GM21576 (cell line): ENCODE results near the gene ACOXL.

Experiments
- ATAC-seq: cut with Tn5 transposase; IDR thresholded peaks from one replicate; pipeline ENCODE4 v1.9.1; 2021; ENCODE audit warnings: mild to moderate bottlenecking, moderate library complexity; ENCODE audit not compliant: unreplicated experiment

The ACOXL gene

DNA sequence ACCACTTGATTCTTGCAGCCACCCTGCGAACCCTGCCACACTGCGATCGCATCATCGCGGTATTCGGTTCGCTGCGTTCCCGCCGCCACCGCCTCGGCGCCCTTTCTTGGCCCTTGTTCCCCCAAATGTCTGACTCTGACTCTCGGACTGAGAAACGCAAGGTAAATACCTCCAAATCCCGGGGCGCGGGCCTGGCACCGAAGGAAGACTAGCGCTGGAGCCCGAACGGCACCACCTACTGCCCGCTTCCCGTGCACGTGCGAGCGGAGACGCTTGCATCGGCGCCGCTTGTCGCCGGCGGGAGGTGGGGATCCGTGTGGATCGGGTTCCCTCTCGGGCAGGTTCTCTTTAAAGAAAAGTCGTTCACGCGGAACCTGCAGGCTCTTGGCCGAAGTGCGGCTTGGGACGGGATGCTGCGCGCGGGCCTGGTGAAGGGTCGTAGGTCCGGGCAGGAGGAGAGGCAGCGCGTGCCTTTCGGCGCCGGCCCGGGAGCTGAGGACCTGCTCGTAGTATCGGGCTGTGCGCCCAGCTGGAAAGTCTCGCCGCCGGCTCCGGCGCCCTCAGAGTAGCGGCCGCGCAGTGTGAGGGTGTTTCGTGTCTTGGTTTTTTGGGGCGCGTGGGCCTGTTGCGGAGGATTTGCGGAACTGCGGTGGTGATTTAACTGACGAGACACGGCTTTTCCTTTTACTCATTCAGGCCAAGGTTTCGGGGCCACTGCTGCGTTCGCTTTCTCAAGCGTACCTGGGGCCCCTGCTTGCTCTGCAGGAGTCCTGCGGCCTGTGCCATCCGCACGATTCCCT is 388.9 kb downstream of the ACOXL start:
- no peak for ATAC-seq

DNA sequence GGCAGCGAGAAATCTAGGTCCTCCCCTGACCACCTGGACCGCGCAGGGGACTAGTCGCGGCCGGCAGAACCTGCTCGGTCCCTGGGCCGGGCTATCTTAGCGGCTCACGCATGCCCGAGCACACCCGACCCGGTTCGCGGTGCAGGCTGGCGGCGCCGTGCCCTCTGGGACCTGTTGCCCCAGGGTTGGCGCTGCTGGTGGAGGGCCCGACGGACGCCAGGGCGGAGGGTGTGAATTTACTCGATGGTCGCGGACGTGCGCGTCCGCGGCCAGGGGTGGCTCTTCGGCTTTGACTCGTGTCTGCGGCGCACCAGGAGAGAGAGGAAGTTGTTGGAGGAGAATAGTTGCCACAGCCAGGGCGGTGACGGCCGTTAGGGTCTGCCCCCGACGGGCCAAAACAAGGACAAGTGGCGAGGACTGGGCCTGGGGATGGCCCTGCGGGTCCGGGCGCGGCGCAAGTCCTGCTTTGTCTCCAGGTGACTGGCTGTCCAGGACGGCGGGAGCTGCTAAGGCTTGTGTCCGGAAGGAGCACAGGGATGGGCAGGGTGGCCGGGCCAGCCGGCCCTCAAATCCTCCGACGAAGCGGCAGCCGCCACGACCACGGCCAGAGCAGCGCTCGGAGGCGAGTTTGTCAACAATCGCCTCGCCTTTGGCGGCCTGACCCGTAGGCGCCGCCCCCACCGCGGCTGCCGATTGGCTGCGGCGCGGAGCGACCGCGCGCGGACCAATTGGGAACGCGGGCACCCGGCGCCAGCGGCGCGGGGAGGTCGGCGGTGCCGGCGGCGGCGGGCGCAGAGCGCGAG is 389.7 kb downstream of the ACOXL start:
- ATAC-seq: peak; percentile 40

DNA sequence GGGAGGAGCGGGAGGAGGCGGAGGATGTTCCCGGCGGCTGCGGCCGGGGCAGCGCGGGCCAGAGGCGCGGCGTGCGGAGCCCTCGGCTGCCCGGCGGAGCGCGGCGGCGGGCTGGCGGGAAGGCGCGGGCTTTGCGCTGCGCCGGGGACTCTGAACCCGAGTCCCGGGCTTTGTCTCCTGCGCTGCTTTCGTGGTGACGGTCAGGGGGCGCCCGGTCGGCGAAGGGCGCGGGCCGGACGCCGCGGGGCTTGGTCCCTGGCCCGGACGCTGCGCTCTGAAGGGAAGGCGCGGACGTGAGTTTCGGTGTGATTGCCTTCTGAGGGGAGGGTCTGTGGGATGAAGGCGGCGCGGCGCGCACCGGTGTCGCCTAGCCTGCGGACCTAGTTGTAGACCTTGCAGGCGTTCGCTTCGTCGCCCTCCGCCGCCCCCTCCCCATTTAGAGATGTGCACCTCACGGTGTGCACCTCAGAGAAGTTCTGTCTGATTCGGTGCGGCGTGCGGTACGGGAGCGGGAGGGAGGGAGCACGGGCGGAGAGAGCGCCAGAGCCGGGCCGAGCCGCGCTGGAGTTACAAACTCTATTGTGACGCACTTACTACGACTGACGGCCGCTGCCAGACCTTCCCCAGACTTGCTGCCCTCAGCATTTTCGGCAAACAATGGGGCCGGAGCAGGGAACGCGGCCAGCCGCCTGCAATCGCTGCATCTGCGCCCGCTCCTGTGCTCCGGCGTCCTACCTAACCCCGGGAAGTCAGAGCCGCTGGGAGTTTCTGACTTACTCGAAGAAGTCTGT is 390.5 kb downstream of the ACOXL start:
- no peak for ATAC-seq

DNA sequence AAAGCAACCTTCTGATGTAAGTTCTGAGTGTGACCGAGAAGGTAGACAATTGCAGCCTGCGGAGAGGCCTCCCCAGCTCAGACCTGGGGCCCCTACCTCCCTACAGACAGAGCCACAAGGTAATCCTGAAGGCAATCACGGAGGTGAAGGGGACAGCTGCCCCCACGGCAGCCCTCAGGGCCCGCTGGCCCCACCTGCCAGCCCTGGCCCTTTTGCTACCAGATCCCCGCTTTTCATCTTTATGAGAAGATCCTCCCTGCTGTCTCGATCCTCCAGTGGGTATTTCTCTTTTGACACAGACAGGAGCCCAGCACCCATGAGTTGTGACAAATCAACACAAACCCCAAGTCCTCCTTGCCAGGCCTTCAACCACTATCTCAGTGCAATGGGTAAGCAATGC is 391.4 kb downstream of the ACOXL start:
- no peak for ATAC-seq

DNA sequence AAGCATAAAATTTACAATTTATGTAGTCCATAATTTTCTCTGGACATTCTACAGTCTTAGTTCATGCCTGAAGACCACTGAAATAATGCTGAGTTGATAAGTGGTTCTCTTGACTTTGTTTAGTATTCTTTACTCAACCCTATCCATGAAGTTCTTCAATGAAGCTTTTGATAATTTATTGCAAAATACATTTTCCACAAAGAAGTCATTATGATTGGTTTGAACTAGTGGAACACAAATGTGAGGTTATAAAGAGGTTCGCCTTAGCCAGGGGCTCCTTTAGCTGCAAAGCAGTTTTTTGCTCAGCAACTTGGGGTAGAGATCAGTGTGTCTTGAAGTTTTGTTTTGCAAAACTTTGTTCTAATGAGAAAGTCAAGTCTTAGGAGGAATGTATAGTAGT is 394.2 kb downstream of the ACOXL start:
- no peak for ATAC-seq

DNA sequence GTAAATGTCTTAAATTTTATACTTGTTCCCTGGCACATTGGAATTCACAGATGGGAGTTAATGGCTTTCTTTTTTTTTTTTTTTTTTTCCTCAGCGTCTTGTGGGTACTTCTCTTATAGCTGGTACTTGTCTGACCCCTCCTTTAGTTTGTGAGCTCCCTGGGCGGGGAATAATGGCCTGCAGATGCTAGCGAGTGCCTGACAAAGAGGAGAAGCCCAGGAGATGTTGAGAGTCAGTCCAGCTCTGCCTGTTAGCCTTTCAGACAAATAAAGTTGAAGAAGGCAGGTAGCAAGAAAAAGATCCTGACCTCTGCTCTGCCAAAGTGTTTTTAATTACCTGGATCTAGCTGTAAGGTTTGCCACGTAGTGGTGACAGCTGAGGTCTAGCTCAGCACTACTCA is 395.0 kb downstream of the ACOXL start:
- ATAC-seq: no peak

DNA sequence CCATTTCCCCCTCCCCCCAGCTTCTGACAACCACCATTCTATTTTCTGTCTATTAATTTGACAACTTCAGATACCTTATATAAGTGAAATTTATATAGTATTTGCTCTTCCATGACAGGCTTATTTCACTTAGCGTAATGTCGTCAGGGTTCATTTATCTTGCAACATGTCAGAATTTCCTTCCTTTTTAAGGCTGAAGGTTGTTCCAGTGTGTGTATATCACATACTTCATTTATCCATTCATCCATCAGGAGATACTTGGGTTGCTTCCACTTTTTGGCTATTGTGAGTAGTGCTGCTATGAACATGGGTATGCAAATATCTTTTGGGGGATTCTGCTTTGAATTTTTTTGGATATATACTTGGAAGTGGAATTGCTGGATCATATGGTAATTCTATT is 395.7 kb downstream of the ACOXL start:
- no peak for ATAC-seq

DNA sequence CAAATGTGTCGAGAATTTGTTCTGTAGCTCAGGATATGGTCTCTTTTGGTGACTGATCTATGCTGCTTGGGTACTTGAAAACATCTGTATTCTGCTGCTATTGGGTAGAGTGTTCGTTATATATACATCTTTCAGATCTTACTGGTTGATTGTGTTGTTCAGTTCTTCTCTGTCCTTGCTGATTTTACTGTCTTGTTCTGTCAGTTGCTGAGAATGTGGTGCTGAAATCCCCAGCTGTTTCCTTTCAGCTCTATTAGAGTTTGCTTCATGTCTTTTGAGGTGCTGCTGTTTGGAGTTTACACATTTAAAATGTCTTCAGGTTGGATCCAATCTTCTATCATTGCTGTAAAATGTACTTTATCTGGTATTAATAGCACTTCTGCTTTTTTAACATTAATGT is 401.2 kb downstream of the ACOXL start:
- no peak for ATAC-seq

DNA sequence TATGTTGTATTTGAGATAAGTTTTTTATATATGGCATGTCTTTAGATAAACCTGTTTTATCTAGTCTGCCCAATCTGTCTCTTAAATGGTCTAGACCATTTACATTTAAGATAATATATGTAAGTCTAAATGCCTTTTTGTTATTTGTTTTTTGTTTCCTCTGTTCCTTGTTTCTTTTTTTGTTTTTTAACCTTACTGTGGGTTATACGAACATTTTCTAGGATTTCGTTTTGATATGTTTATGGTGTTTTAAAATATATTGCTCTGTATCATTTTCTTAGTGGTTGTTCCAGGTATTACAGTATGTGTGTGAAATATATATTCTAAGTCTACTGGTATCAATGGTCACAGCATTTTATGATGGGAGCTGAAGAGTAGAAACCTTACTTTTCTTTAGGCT is 401.7 kb downstream of the ACOXL start:
- no peak for ATAC-seq

DNA sequence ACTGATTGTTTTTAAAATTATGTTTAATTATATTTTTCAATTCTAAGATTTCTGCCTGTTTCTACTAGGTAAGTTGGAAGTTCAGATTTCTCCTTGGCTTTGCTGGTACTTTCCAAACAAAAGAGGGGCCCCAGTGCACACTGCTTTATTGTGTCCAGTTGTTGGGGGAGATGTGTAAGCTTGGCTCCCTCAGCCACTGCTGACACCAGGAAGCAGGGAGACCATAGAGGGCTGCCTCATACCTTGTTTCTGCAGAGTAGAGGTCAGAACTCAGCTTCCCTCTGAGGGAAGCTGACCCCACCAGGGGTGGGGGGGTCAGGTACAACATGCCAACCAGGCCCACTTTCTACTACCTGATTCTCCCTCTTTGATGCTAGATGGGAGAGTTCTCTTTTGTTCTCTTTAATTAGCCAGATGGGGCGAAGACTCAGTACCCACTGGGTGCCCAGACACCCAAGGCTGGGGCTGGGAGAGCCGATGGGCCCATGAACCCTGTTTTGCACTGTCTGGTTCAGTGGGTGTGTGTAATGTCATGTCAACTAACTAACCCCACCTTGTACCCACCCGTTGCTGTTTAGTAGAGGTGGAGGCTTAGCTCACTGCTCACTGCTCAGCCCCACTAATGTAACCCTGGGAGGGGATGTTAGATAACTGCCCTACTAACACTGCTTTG is 403.0 kb downstream of the ACOXL start:
- no peak for ATAC-seq

DNA sequence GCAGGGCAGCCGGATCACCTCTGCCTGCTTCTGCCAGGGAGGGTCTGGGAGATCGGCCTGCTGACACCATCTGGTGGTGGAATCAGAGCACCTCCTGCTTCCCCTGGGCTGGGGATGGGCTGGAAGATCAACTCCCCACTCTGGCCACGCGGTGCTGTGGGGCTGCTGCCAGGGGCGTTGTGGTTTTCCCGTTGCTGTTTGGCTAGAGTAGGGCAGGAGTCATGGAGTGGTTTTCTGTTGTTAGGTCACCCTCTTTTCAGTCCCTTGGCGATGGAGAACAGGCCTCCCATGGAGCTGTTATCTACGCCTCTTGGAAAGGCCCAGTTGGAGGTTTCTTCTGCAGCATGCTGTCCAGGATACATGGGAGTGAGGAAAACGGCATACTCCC is 403.5 kb downstream of the ACOXL start:
- ATAC-seq: no peak

DNA sequence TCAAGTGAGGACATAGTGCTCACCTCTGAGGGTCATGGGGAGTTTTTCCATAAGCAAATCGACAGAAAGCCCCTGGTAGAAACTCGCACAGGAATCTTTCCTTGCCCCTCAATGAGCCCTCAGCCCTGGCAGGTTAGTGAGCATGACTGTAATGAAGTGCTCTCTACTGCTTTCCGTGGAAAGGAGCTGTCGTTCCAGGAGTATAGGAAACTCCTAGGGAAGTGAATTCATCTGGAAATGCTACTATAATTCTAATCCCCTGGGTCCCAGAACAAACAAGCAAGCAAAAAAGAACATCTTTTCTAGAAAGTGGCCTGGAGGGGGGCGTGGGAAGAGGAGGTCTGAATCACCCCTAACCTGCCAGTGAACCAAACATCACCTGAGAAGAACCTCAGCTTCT is 406.5 kb downstream of the ACOXL start:
- ATAC-seq: no peak

DNA sequence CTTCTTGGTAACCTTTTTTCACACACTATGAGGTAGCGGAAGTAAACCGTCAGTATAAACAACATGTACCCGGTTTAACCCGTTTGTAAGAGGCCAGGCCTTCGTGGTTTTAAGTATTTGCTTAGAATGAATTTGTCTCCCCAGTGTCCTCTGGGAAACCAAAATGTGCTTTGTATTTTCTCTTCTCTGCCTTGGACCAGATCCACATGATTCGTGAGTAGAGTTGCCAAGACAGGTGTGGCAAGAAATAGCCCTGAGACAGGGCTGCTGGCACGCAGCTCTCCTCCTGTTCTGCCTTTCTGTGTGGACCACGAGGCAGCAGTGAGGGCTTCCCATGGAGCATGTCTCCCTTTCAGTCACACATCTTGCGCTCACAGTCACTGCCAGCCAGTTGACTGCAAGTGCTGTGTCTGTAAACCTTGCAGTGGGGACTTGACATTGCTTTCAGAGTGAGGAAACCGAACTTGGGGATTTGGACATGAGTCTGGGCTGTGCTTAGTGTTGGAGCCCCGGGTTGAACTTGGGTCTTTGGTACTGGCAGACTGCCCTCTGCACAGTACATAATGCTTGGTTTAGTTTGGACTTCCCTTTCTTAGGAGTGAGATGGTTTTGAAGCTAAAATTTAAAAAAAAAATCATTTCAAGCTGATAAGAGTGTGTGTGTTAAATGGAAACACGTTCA is 407.4 kb downstream of the ACOXL start:
- no peak for ATAC-seq

DNA sequence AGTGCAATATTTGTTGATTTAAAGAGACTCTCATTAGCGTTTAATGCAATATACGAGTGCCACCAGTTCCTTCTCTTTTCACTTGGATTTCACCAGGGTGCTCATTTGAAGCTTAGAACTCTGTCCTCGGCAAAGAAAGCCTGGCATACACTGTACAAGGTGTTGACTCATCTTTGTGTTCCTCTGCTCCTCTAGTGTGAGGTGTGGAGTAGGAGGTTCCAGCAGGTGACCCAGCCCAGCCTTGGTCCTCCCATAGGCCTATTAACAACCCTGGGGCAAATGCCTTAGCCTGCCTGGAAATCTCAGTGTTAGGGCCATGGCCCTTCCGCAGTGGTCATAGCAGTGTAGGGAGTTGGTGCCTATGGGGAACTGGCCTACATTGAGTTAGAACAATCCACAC is 408.4 kb downstream of the ACOXL start:
- no peak for ATAC-seq

DNA sequence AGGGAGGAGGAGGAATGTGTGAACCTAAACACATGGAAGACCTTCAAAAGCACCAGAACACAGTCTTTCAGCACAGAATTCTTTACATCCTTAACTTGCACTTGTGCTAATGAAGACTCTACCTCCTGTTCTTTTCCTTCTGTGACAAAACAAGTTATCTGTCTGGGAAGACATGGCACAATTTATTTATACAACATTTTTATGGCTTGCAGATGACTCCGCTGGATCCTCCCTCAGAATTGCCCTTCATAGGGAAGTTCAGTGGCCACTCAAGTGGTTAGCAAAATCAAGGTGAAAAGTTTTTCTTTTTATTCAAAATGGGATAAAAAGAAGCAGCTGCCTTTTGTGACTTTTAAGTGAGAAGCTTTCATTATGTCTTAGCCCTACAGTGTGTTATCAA is 409.7 kb downstream of the ACOXL start:
- ATAC-seq: no peak

DNA sequence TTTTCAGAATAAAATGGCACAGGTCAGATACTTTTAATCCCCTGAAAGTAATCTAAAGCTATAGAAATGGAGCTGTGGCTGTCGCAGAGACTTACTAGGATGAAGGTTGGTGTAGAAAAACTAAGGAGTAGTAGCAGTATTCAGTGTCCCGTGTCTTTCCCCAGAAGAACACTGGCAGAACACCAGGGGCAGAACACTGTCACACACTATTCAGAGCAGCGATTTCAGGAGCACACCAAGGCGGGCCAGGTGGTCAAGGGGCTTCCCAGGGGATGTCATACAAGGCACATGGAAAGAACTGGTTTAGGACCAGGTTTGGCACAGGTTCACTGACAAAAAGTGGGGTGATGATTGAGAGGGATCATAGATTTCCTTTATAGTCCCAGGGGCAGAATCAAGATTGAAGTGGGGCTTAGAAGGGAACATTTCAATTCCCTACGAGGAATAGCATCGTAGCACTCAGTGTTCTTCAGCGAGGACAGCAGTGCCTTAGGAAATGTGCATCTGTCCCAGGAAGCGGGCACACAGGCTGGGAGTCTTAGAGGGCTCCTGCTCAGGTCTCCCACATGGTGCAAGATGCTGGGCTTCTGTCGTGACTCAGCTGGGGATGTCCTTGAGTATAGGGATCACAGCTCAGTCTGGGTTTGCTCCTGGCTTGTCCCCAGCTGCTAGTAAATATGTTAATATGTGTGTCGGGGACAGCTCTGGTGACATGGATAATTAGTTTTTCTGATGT is 410.9 kb downstream of the ACOXL start:
- no peak for ATAC-seq

DNA sequence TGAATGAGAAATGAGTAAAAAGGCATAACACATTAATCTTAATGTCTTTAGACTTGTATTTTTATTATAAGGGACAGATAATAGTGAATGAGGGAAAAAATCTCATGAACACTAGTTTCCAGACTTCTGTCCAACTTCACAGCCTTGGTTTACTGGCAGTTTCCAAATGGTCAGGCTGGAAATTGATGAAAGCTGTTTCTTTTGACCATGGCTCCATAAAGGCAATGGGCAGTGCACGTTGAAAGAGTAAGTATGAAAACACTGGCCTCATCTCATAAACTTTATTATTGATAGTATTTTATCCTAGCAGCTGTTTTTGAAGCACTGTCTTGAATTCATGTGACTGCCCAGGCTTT is 411.4 kb downstream of the ACOXL start:
- ATAC-seq: no peak

DNA sequence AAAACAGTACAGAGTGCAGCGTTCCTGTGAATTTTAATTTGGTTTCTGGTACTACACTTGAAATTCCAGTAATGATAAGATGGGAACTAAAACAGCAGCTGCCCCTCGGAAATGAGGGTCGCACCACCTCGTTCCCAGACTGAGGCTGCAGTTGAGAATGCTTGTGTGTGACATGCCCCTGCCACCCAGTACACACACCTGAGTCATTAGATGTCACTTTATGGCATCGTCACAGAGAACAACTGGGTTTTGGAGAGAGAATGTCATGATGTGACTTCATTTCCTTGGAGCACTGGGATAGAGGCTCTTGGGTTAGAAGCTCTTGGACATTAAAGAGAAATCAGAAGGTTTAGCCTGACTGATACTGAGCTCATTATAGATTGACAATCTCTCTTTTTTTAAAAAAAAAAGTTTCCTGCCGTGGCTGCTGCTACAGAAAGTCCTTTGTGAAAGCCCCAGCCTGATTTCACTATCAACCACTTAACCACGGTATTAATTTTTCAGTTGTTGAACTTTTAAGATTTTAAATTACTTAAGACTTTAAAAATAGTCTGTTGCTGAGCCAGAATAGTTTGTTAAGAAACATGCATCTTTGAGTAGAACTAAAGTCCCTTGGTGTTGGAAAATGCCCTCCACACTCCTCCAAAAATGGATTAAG is 412.9 kb downstream of the ACOXL start:
- ATAC-seq: no peak

DNA sequence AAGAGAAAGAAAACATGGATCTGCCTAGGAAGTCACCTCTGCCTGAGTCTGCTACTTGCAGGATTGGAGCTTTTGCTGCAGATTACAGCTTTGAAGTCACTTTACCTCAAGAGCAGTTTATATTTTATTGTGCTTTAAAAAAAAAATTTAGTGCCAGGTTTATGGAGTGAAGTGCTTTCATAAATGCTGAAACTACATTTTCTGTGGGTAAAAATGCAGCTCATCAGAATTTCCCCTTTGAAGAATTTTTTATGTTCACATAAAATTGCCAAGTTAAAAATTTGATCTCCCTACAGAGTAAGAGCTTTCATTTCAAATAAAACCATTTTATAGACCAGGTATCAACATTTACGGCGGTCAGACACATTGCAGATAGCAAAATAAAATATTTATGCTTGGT is 413.6 kb downstream of the ACOXL start:
- no peak for ATAC-seq
